OCI-LY3 (cell line): ENCODE results near the gene CDK19.
"Not testable (repeated sequence)": the region's sequence is repeated elsewhere in the genome, so short reads cannot be mapped to it uniquely, and the experiment has no call there.

Source experiments
- EZH2phosphoT487 ChIP-seq: fragments of 200-600 bp; shearing (Covaris generic); IDR thresholded peaks from 2 replicates; pipeline ENCODE4 v1.6.1; 2018; ENCODE audit warnings: antibody characterized with exemption, mixed run types, low read depth
- TF ChIP-seq, protein P1 (sequence below): fragments of 200-600, 300-600 bp; sonication (generic); IDR thresholded peaks from 2 replicates; pipeline ENCODE4 v1.5.1; 2014; ENCODE audit warnings: antibody characterized with exemption, low read length, low read depth

DNA sequence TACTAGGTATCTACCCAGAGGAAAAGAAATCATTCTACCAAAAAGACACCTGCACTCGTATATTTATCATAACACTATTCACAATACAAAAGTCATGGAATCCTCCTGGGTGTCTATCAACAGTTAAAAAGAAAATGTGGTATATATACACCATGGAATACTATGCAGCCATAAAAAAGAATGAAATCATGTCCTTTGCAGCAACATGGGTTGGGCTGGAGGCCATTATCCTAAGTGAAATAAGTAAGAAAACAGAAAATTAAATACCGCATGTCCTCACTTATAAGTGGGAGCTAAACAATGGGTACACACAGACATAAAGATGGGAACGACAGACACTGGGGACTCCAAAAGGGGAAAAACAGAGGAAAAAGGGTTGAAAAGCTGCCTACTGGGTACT, 13.1 kb downstream of the CDK19 start:
- TF ChIP-seq, protein P1, sequence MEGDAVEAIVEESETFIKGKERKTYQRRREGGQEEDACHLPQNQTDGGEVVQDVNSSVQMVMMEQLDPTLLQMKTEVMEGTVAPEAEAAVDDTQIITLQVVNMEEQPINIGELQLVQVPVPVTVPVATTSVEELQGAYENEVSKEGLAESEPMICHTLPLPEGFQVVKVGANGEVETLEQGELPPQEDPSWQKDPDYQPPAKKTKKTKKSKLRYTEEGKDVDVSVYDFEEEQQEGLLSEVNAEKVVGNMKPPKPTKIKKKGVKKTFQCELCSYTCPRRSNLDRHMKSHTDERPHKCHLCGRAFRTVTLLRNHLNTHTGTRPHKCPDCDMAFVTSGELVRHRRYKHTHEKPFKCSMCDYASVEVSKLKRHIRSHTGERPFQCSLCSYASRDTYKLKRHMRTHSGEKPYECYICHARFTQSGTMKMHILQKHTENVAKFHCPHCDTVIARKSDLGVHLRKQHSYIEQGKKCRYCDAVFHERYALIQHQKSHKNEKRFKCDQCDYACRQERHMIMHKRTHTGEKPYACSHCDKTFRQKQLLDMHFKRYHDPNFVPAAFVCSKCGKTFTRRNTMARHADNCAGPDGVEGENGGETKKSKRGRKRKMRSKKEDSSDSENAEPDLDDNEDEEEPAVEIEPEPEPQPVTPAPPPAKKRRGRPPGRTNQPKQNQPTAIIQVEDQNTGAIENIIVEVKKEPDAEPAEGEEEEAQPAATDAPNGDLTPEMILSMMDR = not testable (repeated sequence)
- not testable (repeated sequence) for TF ChIP-seq EZH2phosphoT487
